Fibroblast of pulmonary artery (primary cell): Measurements from ENCODE around the gene KCTD18.

Experiments
- DNase-seq: peaks from one replicate; pipeline ENCODE4 v3.0.0-alpha.2; 2010; ENCODE audit warnings: low read depth
- H3K4me3 ChIP-seq: replicated peaks from 2 replicates; pipeline ENCODE4 v1.5.1; 2011; ENCODE audit warnings: low read depth, mild to moderate bottlenecking, control low read depth, low read length, moderate library complexity
- CTCF ChIP-seq: IDR thresholded peaks from 2 replicates; pipeline ENCODE4 v1.5.1; 2011; ENCODE audit warnings: mild to moderate bottlenecking, control low read depth, low read length, inconsistent platforms; ENCODE audit errors: missing control alignments

The KCTD18 gene

GRCh38 chr2:200509612-200510433 lies at the start of gene KCTD18:
KCTD18 (minus strand) TSS chr2:200510068; CDS start chr2:200507016, 3,052 bp downstream.
- peak; percentile 40 for TF ChIP-seq CTCF
- peak within 1 kb of the TSS; percentile 82 for H3K4me3 ChIP-seq
- DNase-seq = peak; percentile 86

- no peak overlapping the region for H3K4me3 ChIP-seq
- TF ChIP-seq CTCF = no peak
- no peak for DNase-seq
Observed at GRCh38 chr2:200540793-200541192, 30.9 kb upstream of the KCTD18 start.

GRCh38 chr2:200538139-200538538 lies 28.3 kb upstream of the KCTD18 start:
- no peak for TF ChIP-seq CTCF
- DNase-seq = no peak
- H3K4me3 ChIP-seq = no peak overlapping the region

GRCh38 chr2:200534572-200534971 lies 24.7 kb upstream of the KCTD18 start:
- H3K4me3 ChIP-seq = no peak overlapping the region
- DNase-seq = no peak
- TF ChIP-seq CTCF = no peak

GRCh38 chr2:200533754-200534153 lies 23.9 kb upstream of the KCTD18 start:
- DNase-seq = no peak
- TF ChIP-seq CTCF = no peak
- no peak overlapping the region for H3K4me3 ChIP-seq

- H3K4me3 ChIP-seq = no peak overlapping the region
- no peak for TF ChIP-seq CTCF
- no peak for DNase-seq
Observed at GRCh38 chr2:200528228-200528627, 18.4 kb upstream of the KCTD18 start.
